GM19467 (cell line): Measurements from ENCODE around the gene IL31.
"Not testable (repeated sequence)": the region's sequence is repeated elsewhere in the genome, so short reads cannot be mapped to it uniquely, and the experiment has no call there.

ENCODE experiments used
- ATAC-seq: cut with Tn5 transposase; IDR thresholded peaks from one replicate; pipeline ENCODE4 v1.9.1; 2021; ENCODE audit warnings: mild to moderate bottlenecking, moderate library complexity; ENCODE audit not compliant: unreplicated experiment

Gene IL31

DNA sequence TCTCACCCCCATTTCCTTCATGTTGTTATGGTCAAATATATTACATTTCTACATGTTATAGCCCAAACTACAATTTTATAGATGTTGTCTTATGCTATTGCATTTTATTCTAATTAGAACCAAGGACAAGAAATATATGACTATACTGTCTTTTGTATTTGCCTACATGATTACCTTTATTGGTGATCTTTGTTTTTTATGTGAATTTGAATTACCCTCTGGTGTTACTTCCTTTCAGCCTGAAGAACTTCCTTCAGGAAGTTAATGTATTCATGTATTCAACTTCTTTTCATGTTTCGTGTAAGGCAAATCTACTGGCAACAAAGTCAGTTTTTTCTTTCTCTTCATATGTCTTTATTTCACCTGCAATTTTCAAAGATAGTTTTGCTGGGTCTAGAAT lies 20.8 kb upstream of the IL31 start:
- ATAC-seq: no peak

DNA sequence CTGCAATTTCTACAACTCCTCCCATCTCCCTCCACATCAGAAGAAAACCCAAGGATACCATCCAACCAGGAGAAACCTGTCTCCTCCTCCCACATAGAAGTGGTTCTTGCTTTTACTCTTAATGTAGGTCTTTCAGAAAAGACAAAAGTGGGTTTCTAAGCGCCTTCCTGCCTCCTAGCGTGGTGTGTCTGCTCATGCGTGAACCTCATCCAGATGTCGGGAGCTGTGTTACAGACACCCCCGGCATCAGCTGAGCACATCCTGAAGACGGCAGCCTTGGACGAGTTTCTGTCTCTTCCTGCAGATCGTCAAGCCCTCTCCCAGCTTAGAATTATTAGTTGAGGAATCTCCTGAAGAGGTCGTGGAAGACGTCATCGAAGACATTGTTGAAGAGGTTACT lies 18.4 kb upstream of the IL31 start:
- ATAC-seq: no peak

DNA sequence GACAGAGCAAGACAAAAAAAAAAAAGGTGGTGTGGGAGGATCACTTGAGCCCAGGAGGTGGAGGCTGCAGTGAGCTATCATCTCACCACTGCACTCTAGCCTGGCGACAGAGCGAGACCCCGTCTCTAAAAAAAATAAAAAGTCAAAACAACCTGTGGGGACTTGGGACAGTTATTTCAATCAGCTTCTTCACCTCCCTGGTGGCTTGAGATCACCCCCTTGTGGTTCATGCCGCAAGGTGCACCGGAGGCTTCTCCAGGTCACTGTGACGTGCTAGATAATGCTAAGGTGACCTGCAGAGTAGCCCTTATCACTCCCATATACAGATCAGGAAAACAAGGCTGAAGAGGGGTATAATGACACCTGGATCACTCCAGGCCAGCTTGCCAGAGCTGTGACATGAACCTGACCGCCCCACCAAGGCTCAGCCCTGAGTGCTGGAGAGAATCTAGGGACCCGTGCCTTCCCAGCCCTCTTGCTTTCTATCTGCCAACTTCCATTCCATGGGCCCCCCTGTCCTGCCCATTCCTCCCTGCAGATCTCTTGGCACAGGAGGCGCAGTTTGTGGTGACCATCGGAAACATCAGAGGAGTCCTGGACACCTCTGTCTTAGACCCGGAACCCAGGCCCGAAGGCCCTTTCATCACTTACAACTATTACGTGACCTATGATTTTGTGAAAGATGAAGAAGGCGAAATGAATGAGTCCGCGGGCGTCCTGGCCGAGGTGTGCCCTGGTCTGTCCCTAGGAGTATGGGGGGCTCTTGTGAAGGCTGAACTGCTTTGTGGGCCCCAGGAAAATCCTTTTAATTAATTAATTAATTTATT lies 17.0 kb upstream of the IL31 start:
- no peak for ATAC-seq

DNA sequence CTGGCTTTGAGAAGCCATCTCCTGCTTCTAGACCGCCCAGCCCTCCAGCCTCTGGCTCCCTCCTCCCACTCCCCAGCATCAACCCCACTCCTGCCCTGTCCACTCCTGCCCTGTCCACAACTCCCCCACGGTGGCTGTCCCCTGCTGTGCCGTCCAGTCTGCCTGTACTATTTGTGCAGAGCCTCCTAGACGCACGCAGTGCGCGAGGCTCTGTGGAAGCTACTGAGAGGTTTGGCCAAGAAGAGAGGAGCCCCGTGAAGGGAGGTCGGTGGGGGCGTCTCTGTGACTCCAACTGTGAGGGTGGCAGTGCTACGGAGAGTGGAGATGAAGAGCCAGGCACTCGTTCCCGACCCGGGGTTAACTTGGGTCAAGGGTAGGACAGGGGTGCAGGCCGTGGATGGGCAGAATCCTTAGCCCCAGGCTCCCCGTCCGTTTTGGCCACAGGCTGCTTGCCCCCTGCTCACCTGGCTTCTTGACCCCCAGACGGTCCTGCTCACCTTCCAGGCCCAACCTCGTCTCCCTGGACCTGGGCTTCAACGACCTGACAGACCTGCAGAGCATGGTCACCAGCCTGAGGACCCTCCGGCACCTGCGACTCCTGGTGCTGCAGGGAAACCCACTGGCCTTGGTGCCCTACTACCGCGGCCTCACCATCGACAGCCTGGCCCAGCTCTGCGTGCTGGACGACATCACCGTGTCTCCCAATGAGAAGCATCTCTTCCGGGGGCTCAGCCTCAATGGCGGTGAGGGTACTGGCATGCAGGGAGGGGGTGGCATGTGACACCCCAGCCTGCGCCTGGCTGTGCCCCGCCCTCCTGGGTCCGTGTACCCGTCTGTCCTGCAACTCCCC lies 15.8 kb upstream of the IL31 start:
- ATAC-seq: no peak

DNA sequence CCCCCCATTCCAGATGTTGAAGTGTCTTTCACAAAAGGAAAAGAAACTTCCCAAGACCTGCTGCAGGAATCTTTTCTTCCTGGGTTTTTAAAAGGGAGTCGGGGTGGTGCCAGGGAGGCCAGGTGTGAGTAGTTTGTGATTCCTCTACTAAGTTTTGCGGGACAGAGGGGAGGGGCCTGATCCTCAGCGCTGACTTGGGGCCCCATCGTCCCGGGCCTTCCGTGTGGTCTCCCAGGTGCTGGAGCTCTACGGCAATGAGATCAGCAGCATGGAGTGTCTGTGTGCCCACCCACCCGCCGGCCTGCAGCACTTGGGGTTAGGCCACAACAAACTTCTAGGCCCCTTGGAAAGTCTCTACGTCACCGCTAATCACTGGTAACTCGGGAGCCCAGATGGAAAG lies 13.4 kb upstream of the IL31 start:
- ATAC-seq: no peak

DNA sequence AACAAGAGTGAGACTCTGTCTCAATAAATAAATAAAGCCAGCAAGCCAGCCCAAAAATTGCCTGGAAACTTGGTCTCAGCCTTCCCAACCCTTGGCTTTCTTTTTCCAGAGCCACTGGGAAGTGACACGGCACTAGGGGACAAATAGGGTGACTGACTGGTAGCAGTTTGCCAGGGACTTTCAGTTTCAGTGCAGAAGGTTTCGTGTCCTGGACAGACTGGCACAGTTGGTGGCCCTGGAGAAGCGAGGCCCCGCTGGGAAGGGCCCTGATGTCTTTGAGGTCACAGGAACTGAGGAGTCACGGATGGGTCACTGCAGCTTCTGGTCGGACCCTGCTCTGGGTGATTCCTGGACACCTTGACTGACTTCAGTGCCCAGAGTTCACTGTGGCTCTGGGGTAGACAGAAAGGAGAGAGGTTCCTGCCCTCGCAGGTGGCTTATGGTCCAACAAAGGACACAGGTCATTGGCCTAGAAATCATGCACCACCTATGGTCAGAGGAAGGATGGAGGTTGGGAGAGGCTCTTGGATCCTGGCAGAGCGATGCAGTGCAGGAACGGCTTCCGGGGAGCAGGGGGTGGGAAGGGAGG lies 11.6 kb upstream of the IL31 start:
- ATAC-seq: no peak

DNA sequence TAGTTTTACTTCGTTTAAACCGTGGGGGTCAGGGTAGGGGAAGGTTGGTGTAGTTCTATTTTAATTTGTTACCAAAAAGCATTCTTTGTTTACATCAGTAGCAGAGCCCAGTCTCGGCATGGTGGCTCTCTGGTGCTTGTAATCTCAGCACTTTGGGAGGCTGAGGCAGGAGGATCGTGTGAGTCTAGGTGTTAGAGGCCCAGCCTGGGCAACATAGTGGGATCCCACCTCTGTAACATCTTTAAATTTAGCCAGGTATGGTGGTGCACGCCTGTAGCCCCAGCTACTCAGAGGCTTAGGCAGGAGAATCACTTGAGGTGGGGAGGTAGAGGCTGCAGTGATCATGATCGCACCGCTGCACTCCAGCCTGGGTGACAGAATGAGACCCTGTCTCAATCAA lies 11.1 kb upstream of the IL31 start:
- no peak for ATAC-seq

DNA sequence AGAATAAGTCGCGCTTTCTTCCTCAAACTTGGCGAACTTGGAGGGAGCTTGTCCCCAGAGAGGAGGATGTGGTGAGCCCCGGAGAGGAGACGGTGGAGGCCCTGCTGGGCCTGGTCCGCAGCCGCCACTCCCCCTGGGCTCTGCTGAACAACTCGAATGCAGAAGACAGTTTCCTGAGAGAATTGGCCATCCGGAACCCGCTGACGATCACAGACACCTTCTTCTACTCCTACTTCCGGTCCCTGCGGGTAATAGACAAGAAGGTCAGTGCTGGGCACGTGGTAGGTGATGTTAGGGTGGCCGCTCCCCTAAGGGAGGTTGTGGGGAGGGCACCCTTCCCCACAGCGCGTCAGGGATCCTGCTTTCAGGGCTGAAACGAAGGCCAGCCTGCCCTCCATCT lies 10.5 kb upstream of the IL31 start:
- no peak for ATAC-seq

DNA sequence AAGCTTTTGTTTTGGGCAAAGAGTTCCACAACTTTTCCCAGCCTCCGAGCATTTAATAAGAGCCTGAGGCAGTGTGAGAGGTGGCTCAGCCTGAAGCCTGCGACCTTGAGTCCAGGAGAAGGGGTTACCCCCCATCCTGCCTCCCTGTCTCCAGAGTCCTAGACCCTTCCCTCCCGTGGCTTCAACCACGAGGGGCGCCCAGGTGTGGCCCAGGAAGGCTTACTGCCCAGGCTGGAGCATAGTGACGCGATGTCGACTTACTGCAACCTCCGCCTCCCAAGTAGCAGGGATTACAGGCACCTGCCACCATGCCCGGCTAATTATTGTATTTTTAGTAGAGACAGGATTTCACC lies 9.5 kb upstream of the IL31 start:
- ATAC-seq: no peak

DNA sequence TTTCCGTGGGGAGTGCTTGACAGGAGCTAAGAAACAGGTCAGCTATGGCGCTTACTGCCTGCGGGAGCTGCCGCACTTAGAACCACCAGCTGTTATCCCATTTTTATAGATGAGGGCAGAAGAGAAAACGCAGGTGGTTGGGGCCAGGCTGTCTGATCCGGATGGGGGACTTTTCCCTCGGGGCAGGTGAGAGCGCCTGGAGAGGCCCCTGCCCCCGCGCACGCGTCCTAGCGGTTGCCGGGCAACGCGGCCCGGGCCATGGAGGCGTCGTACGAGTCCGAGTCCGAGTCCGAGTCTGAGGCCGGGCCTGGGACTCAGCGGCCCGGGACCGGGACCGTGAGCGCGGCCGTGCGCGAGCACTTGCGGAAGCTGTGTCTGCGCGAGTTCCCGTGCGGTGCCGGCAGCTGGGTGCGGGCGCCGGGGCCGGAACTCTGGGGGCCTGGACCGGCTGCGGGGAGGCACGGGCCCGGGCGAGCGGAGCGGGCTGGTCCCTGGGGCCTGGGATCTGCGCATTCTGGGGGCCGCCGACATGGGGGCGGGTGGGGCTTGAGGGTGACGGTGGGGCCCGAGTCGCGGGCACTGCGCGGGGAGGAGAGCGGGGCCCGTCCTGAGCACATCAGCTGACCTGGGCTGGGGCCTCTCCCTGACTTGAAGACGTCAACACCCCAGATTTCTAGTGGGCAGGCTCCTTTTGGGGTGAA lies 9.0 kb upstream of the IL31 start, which contains the start of gene LRRC43:
TSS of gene LRRC43 (plus strand) at position 237 of the 701 bp plus-strand sequence. CDS start at position 259, 22 bp downstream.
- ATAC-seq: no peak

DNA sequence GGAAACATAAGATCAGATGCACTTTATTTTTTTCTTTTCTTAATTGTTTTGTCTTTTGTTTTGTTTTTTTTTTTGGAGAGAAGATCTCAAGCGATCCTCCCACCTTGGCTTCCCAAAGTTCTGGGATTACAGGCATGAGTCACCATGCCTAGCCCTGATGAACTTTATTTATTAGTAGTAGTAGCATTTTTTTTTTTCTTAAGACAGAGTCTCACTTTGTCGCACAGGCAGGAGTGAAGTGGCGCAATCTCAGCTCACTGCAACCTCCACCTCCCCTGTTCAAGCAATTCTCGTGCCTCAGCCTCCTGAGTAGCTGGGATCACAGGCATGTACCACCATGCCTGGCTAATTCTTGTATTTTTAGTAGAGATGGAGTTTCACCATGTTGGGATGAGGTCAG lies 2.5 kb upstream of the IL31 start:
- ATAC-seq: not testable (repeated sequence)

DNA sequence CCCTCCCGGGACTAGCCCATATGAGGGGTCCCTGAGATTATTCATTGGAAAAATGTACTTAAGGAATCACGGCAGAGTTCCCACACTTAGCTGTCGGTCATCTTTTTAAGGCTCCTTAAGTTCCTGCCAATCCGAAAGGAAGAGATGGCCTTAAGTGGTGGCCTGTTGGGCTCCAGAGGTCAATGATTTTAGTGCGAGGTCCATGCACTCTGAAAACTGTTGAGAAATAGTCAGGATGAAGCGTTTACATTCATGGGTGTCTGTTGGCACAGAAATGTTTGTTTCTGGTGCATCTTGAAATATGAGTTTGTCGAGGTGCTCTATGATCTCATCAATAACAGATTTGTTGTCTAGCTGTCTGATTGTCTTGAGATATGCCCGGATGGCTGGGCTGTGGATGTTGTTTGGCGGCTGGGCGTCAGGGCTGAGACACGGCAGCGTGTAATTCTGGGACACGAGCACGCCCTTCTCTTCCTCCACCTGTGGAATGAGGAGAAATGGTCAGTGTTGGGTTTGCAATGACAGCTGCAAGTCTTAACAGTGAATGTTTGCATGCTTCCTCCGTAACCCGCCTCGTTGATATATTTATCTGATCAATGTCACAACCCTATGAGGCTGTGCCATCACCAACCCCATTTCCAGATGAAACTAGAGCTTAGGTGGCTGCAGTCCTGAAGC lies 1.6 kb downstream of the IL31 start:
- no peak for ATAC-seq

DNA sequence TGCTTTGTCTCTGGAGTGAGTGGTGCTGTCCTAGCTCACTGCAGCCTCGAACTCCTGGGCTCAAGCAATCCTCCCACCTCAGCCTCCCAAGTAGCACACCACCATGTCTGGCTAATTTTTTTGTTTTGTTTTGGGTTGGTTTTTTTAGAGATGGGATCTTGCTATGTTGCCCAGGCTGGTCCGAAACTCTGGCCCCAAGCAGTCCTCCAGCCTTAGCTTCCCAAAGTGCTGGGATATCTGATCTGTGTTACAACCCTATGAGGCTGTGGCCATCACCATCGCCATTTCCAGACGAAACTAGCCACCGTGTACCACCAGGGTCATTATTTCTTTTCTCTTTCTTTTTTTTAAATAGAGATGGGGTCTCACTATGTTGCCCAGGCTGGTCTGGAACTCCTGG lies 2.6 kb downstream of the IL31 start:
- no peak for ATAC-seq

DNA sequence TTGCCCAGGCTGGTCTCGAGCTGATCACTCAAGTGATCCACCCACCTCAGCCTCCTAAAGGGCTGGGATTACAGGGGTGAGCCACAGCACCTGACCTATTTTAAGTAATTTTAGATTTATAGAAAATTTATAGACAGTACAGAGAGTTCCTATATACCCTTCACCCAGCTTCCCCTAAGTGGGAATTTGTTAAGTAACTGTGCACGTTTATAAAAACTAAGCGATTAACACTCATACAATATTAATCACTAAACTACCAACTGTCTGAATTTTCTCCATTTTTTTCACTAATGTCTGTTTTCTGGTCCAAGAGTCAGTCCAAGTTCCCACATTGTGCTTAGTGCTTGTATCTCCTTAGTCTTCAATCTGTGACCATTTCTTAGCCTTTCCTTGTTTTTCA lies 5.5 kb downstream of the IL31 start:
- no peak for ATAC-seq

DNA sequence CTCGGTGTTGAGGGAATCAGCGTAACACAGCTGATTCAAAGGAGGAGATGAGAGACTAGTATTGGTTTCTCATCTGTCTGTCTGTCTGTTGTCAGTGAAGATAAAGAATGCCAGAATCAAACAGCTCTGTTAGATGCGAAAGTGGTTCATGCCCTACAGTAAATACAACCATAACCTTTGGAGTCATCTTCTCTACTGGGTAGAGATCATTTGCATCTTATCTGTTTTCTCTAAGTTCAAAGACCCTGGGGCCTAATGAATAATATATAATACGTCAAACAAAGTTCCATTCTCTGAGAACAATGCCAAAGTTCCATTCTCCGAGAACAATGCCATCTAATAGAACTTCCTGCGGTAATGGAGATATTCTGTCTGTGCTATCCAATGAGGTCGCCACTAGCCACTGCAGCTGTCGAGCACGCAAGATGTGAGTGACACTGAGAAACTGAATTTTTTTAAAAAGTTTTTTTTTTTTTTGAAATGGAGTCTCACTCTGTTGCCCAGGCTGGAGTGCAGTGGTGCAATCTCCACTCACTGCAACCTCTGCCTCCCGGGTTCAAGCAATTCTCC lies 6.6 kb downstream of the IL31 start:
- ATAC-seq: no peak

DNA sequence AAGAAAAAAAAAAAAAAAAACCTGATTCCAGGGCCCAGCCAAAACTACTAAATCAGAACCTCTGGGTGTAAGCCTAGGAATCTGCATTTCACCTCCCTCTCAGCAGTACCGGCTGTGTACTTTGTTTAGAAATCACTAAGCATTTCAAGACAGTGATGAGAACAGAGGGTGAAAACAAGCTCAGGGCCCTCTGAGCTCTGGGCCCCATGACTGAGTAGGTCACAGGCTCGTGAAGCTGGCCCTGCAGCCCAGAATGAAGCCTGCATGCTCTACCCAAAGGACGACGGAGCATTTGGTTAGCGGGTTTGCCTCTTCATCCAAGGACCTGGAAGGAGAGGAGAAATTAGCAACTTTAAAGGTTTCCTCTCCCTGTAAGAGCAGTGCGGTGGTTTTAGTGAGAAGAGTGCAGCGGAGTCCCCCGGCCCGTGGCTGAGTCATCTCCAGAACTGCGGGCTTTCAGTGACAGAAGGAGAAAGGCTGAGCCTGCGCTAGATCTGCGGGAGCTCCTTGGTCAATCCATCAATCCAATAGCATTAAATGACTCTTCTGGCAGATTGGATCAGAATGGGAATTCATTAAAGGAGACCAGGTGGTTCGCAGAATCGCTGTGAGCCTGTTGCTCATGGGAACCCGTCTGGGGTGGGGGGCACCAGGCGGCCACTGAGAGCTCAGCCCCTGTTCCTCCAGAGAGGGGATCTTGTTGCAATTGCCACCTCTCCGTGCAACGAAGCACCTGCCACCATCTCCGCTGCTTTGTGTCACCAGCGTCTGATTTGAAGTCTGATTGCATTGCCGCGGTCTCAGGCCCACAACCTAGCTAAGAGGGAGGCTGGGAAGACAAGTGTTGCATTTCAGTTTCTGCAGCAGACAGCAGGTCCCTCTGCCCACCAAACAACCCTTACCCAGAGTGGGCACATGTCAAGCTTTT lies 7.3 kb downstream of the IL31 start:
- ATAC-seq: no peak

DNA sequence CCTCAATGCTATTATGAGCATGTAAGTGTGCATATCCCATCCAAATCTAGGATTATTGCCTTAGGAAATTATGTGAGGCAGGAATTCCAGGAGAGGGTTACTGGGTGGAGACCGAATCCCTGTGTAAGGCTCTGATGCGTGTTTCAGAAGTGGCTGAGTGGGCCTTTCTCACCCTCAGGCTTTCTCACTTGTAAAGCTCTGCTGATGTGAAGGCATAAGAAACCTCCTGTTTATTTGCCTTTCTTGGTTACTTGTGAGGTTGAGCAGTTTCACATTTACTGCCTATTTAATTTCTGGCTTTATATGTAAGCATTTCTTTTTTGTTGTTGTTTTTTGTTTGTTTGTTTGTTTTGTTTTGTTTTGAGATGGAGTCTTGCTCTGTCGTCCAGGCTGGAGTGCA lies 11.0 kb downstream of the IL31 start:
- ATAC-seq: no peak

DNA sequence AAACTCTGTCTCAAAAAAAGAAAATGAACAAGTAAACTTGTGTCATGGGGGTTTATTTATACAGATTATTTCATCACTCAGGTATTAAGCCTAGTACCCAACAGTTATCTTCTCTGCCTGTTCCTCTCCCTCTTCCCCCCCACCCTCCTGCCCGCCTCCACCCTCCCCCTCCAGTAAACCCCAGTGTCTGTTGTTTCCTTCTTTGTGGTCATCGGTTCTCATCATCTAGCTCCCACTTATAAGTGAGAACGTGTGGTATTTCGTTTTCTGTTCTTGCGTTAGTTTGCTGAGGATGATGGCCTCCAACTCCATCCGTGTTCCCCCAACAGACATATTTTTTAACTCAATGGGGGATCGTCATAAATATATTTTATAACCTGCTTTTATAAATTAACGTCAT lies 12.3 kb downstream of the IL31 start:
- no peak for ATAC-seq

DNA sequence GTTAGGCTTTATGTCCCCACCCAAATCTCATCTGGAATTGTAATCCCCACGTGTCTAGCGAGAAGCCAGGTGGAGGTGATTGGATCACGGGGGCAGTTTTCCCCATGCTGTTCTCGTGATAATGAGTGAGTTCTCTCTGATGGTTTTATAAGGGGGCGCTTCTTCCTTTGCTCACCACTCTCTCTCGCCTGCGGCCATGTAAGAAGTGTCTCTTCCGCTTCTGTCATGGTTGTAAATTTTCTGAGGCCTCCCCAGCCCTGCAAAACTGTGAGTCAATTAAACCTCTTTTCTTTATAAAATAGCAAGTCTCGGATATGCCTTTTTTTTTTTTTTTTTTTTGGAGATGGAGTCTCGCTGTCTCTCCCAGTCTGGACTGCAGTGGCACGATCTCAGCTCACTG lies 13.3 kb downstream of the IL31 start:
- no peak for ATAC-seq
